OCI-LY1 (cell line): ENCODE measurements around the gene TFG.

Experiments
- CTCF ChIP-seq: fragments of 200-600 bp; sonication (generic), shearing (Covaris generic); IDR thresholded peaks from 2 replicates; pipeline ENCODE4 v1.5.1; 2017; ENCODE audit warnings: mild to moderate bottlenecking, antibody characterized with exemption, low read length, moderate library complexity, mixed read lengths
- EZH2 ChIP-seq: fragments of 200-600 bp; sonication (generic), shearing (Covaris generic); IDR thresholded peaks from 2 replicates; pipeline ENCODE4 v1.8.0; 2017; ENCODE audit warnings: borderline replicate concordance, mixed run types, mild to moderate bottlenecking, antibody characterized with exemption, low read length, moderate library complexity, mixed read lengths

GRCh38 chr3:100719136-100719535, 9.8 kb downstream of the TFG start:
- TF ChIP-seq CTCF (no peak), EZH2 (no peak)
